Aorta (tissue), 5 donors: ENCODE results near the gene RBM26. TPM values are rescaled to one million over a fixed set of nuclear protein-coding genes. Genes with fewer than 3 reads are reported as not detected.

Experiments
- ATAC-seq: fragments of 200-7000 bp; cut with Tn5 transposase; one replicate; pipeline ENCODE4 v1.9.1; 2022; ENCODE audit warnings: moderate library complexity; ENCODE audit not compliant: low FRiP score
- DNase-seq, 2 donors: peaks; one replicate each; pipeline ENCODE4 v3.0.0-alpha.2; 2020
- H3K27ac ChIP-seq, 2 donors: one replicate each; pipeline ENCODE4 v1.5.1; 2013; ENCODE audit warnings: low read length in 2 of 2, mild to moderate bottlenecking in 2 of 2, moderate library complexity in 2 of 2, control low read depth in 1 of 2, inconsistent platforms in 1 of 2, low read depth in 1 of 2
- H3K27me3 ChIP-seq, 2 donors: one replicate each; pipeline ENCODE4 v1.6.1; 2013; ENCODE audit warnings: control low read depth in 1 of 2, low read length in 1 of 2, mild to moderate bottlenecking in 1 of 2, moderate library complexity in 1 of 2; ENCODE audit not compliant: insufficient read depth in 2 of 2, control insufficient read depth in 1 of 2
- H3K36me3 ChIP-seq, 2 donors: one replicate each; pipeline ENCODE4 v1.6.1; 2013; ENCODE audit warnings: control low read depth in 1 of 2, low read length in 1 of 2, mild to moderate bottlenecking in 1 of 2; ENCODE audit not compliant: insufficient read depth in 2 of 2, control insufficient read depth in 1 of 2
- H3K4me1 ChIP-seq, 2 donors: one replicate each; pipeline ENCODE4 v1.6.1; 2013; ENCODE audit warnings: low read length in 2 of 2, control low read depth in 1 of 2, mild to moderate bottlenecking in 1 of 2, moderate library complexity in 1 of 2; ENCODE audit not compliant: insufficient read depth in 2 of 2, control insufficient read depth in 1 of 2
- H3K4me3 ChIP-seq, 2 donors: one replicate each; pipeline ENCODE4 v1.5.1; 2013; ENCODE audit warnings: low read length in 2 of 2, control low read depth in 1 of 2, mild to moderate bottlenecking in 1 of 2
- H3K9me3 ChIP-seq: one replicate; pipeline ENCODE4 v1.6.1; 2013; ENCODE audit warnings: mild to moderate bottlenecking, low read length; ENCODE audit not compliant: control insufficient read depth
- WGBS, 2 donors: extraction: QIAGEN DNeasy Blood & Tissue Kit; methylation state at CpG; one replicate each; pipeline ENCODE4 v1.1.7; 2013; 5-methylcytosine and 5-hydroxymethylcytosine counted together
- intact Hi-C, 2 donors: fragments of 100-400 bp; cut with DNase I; formaldehyde crosslinking; loops; one replicate each; pipeline versions ENCODE4 v1.14.2 to v1.15.0; 2022
- polyA plus RNA-seq, 2 donors: library from polyadenylated mRNA; stranded (reverse); fragments of 200-250 nt; gene quantifications; one replicate each; pipeline ENCODE4 v1.2.3, GENCODE V29; 2013
- total RNA-seq, 2 donors: library from RNA; stranded (reverse); fragmentation: NEBNext Ultra II Directional; extraction: Animal tissue kit (Norgen Biotek cat#: 25700); gene quantifications; one replicate each; pipeline ENCODE4 v1.2.1, GENCODE V29; 2021
- donor health status: healthy with polysubstance abuse.
- donor health status: Bipolar disorder and iron deficiency.
- donor health status: DM: no; HTN: no; CAD: no.
- donor health status: DM: no; HTN: no; CAD: no.
- donor health status: DM: yes; HTN: yes; CAD: no.

RBM26 gene
- total and polyA plus RNA-seq, 4 donors = 5.5 to 54.6 (median 29.6) TPM

DNA sequence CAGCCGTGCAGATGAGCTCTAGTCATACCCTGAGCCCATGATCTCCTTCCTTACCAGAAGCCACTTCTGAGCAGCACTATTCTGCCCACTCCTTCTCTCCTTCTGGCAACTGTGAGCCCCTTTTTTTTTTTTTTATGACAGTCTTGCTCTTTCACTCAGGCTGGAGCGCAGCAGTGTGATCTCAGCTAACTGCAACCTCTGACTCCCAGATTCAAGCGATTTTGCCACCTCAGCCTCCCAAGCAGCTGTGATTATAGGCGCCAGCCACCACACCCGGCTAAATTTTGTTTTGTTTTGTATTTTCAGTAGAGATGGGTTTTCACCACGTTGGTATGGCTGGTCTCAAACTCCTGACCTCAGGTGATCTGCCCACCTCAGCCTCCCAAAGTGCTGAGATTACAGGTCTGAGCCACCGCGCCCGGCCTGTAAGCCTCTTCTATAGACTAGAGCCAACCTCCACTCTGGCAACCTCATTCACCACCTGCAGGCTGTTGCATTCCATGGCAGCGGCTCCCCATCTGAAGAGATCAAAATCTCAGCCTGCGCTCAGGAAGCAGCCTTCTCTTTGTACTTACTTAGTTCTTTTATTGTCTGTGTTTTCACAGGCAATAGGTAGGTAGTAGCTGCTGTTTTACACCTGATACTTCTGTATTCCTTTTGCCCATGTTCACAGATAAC, 40.1 kb upstream of the RBM26 start:
- DNase-seq = no peak
- 84 to 87% methylated on average over 11 of the region's 11 CpGs for WGBS, 2 donors
- Histone ChIP-seq H3K4me1 (peaks cover 0 to 2% of the 10 kb centered on the region in 2 donors), H3K4me3 (no peak overlapping the region), H3K9me3 (no peaks in the 10 kb centered on the region), H3K36me3 (no peaks in the 10 kb centered on the region), H3K27ac (no peak overlapping the region), H3K27me3 (no peaks in the 10 kb centered on the region)
- intact Hi-C loops = no loop called here
- no peak for ATAC-seq

DNA sequence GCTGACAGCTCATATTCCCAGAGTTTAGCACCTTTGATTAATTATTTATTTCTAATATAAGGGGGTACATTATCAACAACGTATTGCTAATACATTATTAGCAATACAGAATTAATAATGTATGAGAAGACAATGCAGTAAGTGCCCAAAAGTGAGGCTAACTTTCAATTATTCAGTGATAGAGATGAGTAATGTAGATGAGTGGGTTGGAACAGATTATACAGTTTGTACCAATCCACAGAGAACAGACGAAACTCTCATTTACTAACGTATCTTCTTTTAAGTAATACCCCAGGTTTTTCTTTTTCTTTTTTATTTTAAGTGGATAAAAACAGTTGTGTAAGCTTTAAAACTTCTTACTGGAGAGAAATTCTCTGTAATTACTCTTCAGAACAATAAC, 36.7 kb upstream of the RBM26 start:
- Histone ChIP-seq H3K4me1 (peaks cover 0 to under 1% of the 10 kb centered on the region in 2 donors), H3K27me3 (no peaks in the 10 kb centered on the region), H3K4me3 (no peak overlapping the region), H3K9me3 (no peaks in the 10 kb centered on the region), H3K27ac (no peak overlapping the region), H3K36me3 (no peaks in the 10 kb centered on the region)
- intact Hi-C loops = no loop called here
- WGBS, 2 donors = 79 to 86% methylated on average over 3 of the region's 3 CpGs
- no peak for DNase-seq
- ATAC-seq = no peak

DNA sequence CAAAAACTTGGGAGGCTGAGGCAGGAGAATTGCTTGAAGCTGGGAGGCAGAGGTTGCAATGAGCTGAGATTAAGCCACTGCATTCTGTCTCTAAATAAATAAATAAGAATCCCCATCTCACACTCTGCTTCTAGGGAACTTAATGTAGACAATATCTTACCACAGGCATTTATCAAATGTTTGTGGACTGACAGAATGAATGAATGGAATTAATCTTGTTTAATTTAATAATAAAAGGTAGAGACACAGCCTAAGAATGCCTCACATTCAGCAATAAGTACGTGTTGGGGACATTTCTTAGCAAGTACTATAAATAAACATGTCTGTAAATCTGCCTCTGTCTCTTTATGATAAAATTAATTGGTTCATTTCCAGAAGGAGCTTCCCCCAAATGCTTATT, 36.2 kb upstream of the RBM26 start:
- no peak for DNase-seq
- Histone ChIP-seq H3K36me3 (no peaks in the 10 kb centered on the region), H3K9me3 (no peaks in the 10 kb centered on the region), H3K4me3 (no peak overlapping the region), H3K4me1 (no peaks in the 10 kb centered on the region), H3K27ac (no peak overlapping the region), H3K27me3 (no peaks in the 10 kb centered on the region)
- intact Hi-C loops = no loop called here
- ATAC-seq = no peak
- WGBS, 2 donors = 40 to 52% methylated on average over 1 of the region's 1 CpG

DNA sequence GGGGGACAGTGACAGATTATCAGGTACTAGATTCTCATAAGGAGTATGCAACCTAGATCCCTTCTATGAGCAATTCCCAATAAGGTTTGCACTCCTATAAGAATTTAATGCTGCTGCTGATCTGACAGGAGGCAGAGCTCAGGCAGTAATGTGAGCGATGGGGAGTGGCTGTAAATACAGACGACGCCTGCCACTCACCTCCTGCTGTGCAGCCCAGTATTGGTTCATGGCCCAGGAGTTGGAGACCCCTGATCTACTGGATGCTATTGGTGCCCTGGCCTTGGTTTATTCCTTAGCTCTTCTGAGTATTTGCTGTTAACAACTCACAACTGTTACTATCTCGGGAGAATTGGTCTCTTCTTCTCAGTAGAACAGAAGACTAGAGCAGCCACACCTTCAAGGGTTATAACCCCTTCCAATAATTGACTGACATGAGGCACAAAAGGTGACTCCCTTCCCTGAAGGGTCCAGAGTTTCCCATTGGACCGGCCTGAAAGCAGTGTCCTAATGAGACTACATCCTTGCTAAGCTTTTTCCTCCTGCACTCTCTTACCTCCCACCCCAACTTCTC, 35.0 kb upstream of the RBM26 start:
- no peaks in the 10 kb centered on the region for H3K9me3 ChIP-seq
- no peak overlapping the region for H3K27ac ChIP-seq
- ATAC-seq (no peak), DNase-seq (no peak)
- H3K4me1 ChIP-seq = no peaks in the 10 kb centered on the region
- no peaks in the 10 kb centered on the region for H3K36me3 ChIP-seq
- intact Hi-C loops = no loop called here
- WGBS, 2 donors = 83 to 87% methylated on average over 5 of the region's 5 CpGs
- no peak overlapping the region for H3K4me3 ChIP-seq
- no peaks in the 10 kb centered on the region for H3K27me3 ChIP-seq

DNA sequence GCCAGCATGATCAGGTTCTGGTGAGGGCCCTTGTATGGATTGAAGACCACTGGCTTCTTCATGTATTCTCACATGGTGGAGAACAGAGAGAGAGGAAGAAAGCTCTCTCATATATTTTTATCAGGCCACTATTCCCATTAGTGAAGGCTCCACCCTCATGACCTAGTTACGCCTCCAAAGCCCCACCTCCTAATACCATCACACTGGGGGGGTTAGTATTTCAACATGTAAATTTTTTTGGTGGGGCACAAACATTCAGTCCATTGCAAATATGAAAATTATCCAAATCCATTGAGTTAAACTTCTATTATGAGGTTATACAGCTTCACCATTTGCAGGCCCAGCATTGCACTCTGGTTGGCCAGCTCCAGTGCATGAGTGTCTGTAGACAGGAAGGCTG, 33.2 kb upstream of the RBM26 start:
- Histone ChIP-seq H3K4me3 (no peak overlapping the region), H3K27me3 (no peaks in the 10 kb centered on the region), H3K9me3 (no peaks in the 10 kb centered on the region), H3K4me1 (no peaks in the 10 kb centered on the region), H3K27ac (no peak overlapping the region), H3K36me3 (no peaks in the 10 kb centered on the region)
- intact Hi-C loops = no loop called here
- no peak for DNase-seq
- ATAC-seq = no peak
- WGBS, 2 donors = 94 to 96% methylated on average over 1 of the region's 1 CpG

DNA sequence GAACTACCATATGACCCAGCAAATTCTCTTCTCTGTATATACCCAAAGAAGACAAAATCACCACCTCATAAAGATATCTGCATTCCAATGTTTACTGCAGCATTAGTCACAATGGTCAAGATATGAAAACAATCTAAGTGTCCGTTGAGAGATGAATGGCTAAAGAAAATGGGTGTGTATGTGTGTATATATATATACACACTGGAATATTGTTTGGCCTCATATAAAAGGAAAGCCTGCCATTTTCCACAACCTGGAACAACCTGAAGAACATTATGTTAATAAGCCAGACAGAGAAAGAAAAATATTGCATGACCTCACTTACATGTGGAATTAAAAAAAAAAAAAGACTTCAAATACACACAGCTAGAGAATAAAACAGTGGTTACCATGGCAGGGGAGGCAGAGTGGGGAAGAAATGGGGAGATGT, 29.5 kb upstream of the RBM26 start:
- ATAC-seq (no peak), DNase-seq (no peak)
- Histone ChIP-seq H3K27me3 (no peaks in the 10 kb centered on the region), H3K4me3 (no peak overlapping the region), H3K9me3 (no peaks in the 10 kb centered on the region), H3K27ac (no peak overlapping the region), H3K4me1 (no peaks in the 10 kb centered on the region), H3K36me3 (no peaks in the 10 kb centered on the region)
- intact Hi-C loops = no loop called here
- 33 to 40% methylated on average over 1 of the region's 1 CpG for WGBS, 2 donors

DNA sequence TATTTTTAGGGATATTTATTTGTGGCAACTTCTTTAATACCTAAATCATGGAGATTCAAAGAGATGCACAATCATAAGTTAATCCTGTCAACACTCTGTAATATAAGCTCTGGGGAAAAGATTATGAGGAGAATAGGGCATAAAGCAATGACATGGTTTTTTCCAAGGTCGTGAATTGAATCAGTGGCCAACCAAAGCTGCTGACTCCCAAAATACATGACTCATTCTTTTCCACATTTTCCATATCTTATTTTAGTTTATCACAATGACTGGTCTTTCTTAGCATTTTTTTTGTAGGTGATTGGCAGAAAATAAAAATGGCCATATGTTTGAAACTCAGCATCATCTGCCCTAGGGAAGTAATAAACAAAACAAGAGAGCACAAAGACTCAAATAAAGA, 28.5 kb upstream of the RBM26 start:
- H3K4me3 ChIP-seq = no peak overlapping the region
- no peaks in the 10 kb centered on the region for H3K9me3 ChIP-seq
- H3K27ac ChIP-seq = no peak overlapping the region
- no peaks in the 10 kb centered on the region for H3K4me1 ChIP-seq
- no peaks in the 10 kb centered on the region for H3K36me3 ChIP-seq
- no peaks in the 10 kb centered on the region for H3K27me3 ChIP-seq
- DNase-seq (no peak), ATAC-seq (no peak)
- intact Hi-C loops = loop anchor here in 1 of 2 donors (5.0 kb wide), 1 partner anchor 43 kb away; no protein-coding TSS in a partner anchor
- 0 to 10% methylated on average over 1 of the region's 1 CpG for WGBS, 2 donors

DNA sequence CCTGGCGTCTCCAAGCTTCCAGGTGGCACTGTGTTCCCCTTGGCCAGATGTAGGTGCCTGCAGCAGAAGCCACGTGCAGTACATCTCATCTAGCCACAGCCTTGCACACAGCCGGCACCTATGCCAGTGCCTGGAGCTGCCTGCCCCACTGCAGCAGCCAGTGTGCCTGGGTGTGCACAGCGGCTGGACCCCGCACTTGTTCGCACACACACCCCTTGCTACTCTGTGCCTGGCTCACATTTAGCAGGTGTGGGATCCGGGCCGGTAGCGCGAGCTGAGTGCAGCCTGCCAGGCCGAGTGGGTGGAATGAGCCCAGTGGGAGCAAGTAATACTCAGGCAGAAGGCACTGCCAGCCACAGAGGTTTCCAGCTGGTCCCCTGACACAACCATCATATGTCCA, 26.9 kb upstream of the RBM26 start:
- WGBS, 2 donors = 92 to 94% methylated on average over 10 to 11 of the region's 11 CpGs

DNA sequence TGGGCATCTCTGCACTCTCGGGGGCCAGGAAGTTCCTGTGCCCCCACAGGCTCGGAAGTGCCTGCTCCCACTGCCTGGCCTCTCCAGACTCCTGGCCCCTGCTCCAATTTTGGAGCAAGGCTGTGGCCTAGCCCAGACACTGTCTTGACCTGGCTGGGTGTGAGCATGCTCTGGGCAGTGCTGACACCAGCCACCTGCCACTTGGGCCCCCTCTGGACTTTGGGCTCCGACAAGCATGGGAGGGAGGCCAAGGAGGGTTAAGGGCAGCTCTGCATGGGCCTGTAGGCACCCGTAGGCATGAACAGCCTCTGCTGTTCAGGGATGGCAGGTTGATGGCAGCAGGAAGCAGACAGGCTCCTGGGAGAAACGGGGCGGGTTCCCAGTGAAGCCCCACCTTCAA, 26.0 kb upstream of the RBM26 start:
- H3K27ac ChIP-seq = no peak overlapping the region
- no peaks in the 10 kb centered on the region for H3K36me3 ChIP-seq
- no peaks in the 10 kb centered on the region for H3K4me1 ChIP-seq
- DNase-seq (no peak), ATAC-seq (no peak)
- no peaks in the 10 kb centered on the region for H3K9me3 ChIP-seq
- intact Hi-C loops = loop anchor here in 1 of 2 donors (5.0 kb wide), 1 partner anchor 45 kb away; no protein-coding TSS in a partner anchor
- H3K4me3 ChIP-seq = no peak overlapping the region
- no peaks in the 10 kb centered on the region for H3K27me3 ChIP-seq
- 93% methylated on average over 5 to 6 of the region's 6 CpGs for WGBS, 2 donors

More for the DNA sequence above, 26.9 kb upstream of the RBM26 start:
- H3K27me3 ChIP-seq = no peaks in the 10 kb centered on the region
- H3K9me3 ChIP-seq = no peaks in the 10 kb centered on the region
- ATAC-seq (no peak), DNase-seq (no peak)
- no peaks in the 10 kb centered on the region for H3K36me3 ChIP-seq
- no peak overlapping the region for H3K27ac ChIP-seq
- no peak overlapping the region for H3K4me3 ChIP-seq
- intact Hi-C loops = loop anchor here in 1 of 2 donors (5.0 kb wide), 1 partner anchor 44 kb away; no protein-coding TSS in a partner anchor
- H3K4me1 ChIP-seq = no peaks in the 10 kb centered on the region
